Suprapubic skin (tissue), 4 donors: ENCODE results near the gene TRIM4.
"Not testable (repeated sequence)": the region's sequence is repeated elsewhere in the genome, so short reads cannot be mapped to it uniquely, and the experiment has no call there.

Experiments
- CTCF ChIP-seq, 2 donors: fragments of 200-600 bp in 1 of 2; fragments of 450-650 bp in 1 of 2; sonication (generic) in 1 of 2; IDR thresholded peaks; one replicate each; pipeline ENCODE4 v1.5.1; 2016 to 2019; ENCODE audit warnings: antibody characterized with exemption in 2 of 2, mild to moderate bottlenecking in 1 of 2, moderate library complexity in 1 of 2
- POLR2A ChIP-seq, 2 donors: fragments of 450-650 bp; IDR thresholded peaks; one replicate each; pipeline ENCODE4 v1.6.1; 2017; ENCODE audit warnings: antibody characterized with exemption in 2 of 2, mild to moderate bottlenecking in 2 of 2, moderate library complexity in 2 of 2
- POLR2AphosphoS5 ChIP-seq, 3 donors: sonication (generic); formaldehyde crosslinking; IDR thresholded peaks; one replicate each; pipeline ENCODE4 v1.6.1; 2017; ENCODE audit warnings: antibody characterized with exemption in 3 of 3

- TF ChIP-seq POLR2A, CTCF, POLR2AphosphoS5 (IDR thresholded peaks at IDR 0.05): not testable (repeated sequence)
These were observed 35.3 kb upstream of the TRIM4 start for GRCh38 chr7:99954643-99955042.
